PC-3 (cell line): ENCODE data around the gene AGO3. TPM values are rescaled to one million over a fixed set of nuclear protein-coding genes. Genes with fewer than 3 reads are reported as not detected.

Experiments used
- ATAC-seq: fragments of 200-7000 bp; cut with Tn5 transposase; 2 replicates; pipeline ENCODE4 v1.9.1; 2020; ENCODE audit warnings: mild to moderate bottlenecking, moderate library complexity
- BruUV-seq: library from RNA; stranded (reverse); fragments of 400-500 nt; replicated peaks from 2 replicates; lab custom pipeline; 2021; lab: Mats Ljungman, UMichigan
- CTCF ChIA-PET: fragments of 300-600 bp; sonication (Branson Sonifier 250); formaldehyde crosslinking; loops from one replicate; lab custom pipeline; 2022; ENCODE audit warnings: antibody characterized with exemption; lab: Charles Lee
- POLR2A ChIA-PET: fragments of 300-600 bp; sonication (Branson Sonifier 250); formaldehyde crosslinking; loops from one replicate; lab custom pipeline; 2022; ENCODE audit warnings: antibody characterized with exemption; ENCODE audit not compliant: unreplicated experiment; lab: Charles Lee
- DNase-seq: peaks from one replicate; pipeline ENCODE4 v3.0.0-alpha.2; 2015
- H2AFZ ChIP-seq: fragments of 300-600 bp; sonication (generic); 2 replicates; pipeline ENCODE4 v1.6.0; 2016; ENCODE audit warnings: antibody characterized with exemption, low read length
- H3F3A ChIP-seq: fragments of 300-600 bp; sonication (generic); one replicate; pipeline ENCODE4 v1.6.0; 2017; ENCODE audit warnings: antibody characterized with exemption, low read length, control low read depth, mild to moderate bottlenecking; ENCODE audit not compliant: unreplicated experiment
- H3K27ac ChIP-seq: fragments of 300-600 bp; sonication (generic); 2 replicates; pipeline ENCODE4 v1.5.1; 2016; ENCODE audit warnings: mild to moderate bottlenecking, low read length
- H3K27me3 ChIP-seq: fragments of 300-600 bp; sonication (generic); 2 replicates; pipeline ENCODE4 v1.6.1; 2016; ENCODE audit warnings: low read length, mixed read lengths
- H3K36me3 ChIP-seq: fragments of 300-600 bp; sonication (generic); 2 replicates; pipeline ENCODE4 v1.6.1; 2016; ENCODE audit warnings: low read depth, mixed run types, low read length, mixed read lengths
- H3K4me1 ChIP-seq: fragments of 300-600 bp; sonication (generic); 2 replicates; pipeline ENCODE4 v1.5.1; 2016; ENCODE audit warnings: low read length; ENCODE audit not compliant: insufficient read depth
- H3K4me2 ChIP-seq: fragments of 300-600 bp; sonication (generic); 2 replicates; pipeline ENCODE4 v1.6.0; 2016; ENCODE audit warnings: low read length
- H3K4me3 ChIP-seq: fragments of 300-600 bp; sonication (generic); 2 replicates; pipeline ENCODE4 v1.5.1; 2016; ENCODE audit warnings: mild to moderate bottlenecking, low read length, mixed read lengths
- H3K79me2 ChIP-seq: fragments of 300-600 bp; sonication (generic); 2 replicates; pipeline ENCODE4 v1.6.1; 2017; ENCODE audit warnings: low read length, mixed read lengths
- H3K9ac ChIP-seq: fragments of 300-600 bp; sonication (generic); 2 replicates; pipeline ENCODE4 v1.6.0; 2016; ENCODE audit warnings: mild to moderate bottlenecking, low read length
- H3K9me2 ChIP-seq: fragments of 300-600 bp; sonication (generic); replicated peaks from 2 replicates; pipeline ENCODE4 v1.6.1; 2016; ENCODE audit warnings: mixed run types, low read length, mixed read lengths
- H3K9me3 ChIP-seq: fragments of 300-600 bp; sonication (generic); 2 replicates; pipeline ENCODE4 v1.6.1; 2016; ENCODE audit warnings: low read length, mixed read lengths
- H4K20me1 ChIP-seq: fragments of 300-600 bp; sonication (generic); 2 replicates; pipeline ENCODE4 v1.6.1; 2016; ENCODE audit warnings: low read length, mixed read lengths
- CTCF ChIP-seq: fragments of 300-600 bp; sonication (generic); conservative IDR thresholded peaks from 2 replicates; pipeline ENCODE4 v1.5.1; 2017; ENCODE audit warnings: antibody characterized with exemption, low read depth, mild to moderate bottlenecking, low read length
- EZH2 ChIP-seq: fragments of 300-600 bp; sonication (generic); IDR thresholded peaks from one replicate; pipeline ENCODE4 v1.6.1; 2017; ENCODE audit warnings: antibody characterized with exemption, mild to moderate bottlenecking, low read length; ENCODE audit not compliant: unreplicated experiment
- EZH2phosphoT487 ChIP-seq: fragments of 300-600 bp; sonication (generic); IDR thresholded peaks from 2 replicates; pipeline ENCODE4 v1.6.1; 2018; ENCODE audit warnings: mild to moderate bottlenecking, antibody characterized with exemption, low read length, borderline replicate concordance
- intact Hi-C: fragments of 100-400 bp; cut with micrococcal nuclease; formaldehyde crosslinking; loops from 2 replicates; pipeline ENCODE4 v1.9.0; 2023
- total RNA-seq: library from RNA; depleted of rRNA; stranded (reverse); fragments of >200 nt; gene quantifications from 2 replicates; pipeline ENCODE4 v1.2.3, GENCODE V29; 2014

The AGO3 gene
- total RNA-seq, 1 experiment from 2014 or later: 17.7 TPM

GRCh38 chr1:36062315-36062714 lies 131.4 kb downstream of the AGO3 start:
- no peaks in the 10 kb centered on the region for H3K27me3 ChIP-seq
- no peak for DNase-seq
- H3K4me2 ChIP-seq: no peak overlapping the region
- H3K27ac ChIP-seq: no peak overlapping the region
- ChIA-PET POLR2A (no interaction called here), CTCF (no interaction called here)
- H3K4me3 ChIP-seq: no peak overlapping the region
- intact Hi-C loops: no loop called here
- H3K79me2 ChIP-seq: no peaks in the 10 kb centered on the region
- no peaks in the 10 kb centered on the region for H3F3A ChIP-seq
- no peaks in the 10 kb centered on the region for H3K36me3 ChIP-seq
- H3K9me2 ChIP-seq: no peaks in the 10 kb centered on the region
- no TSS peak for BruUV-seq
- no peaks in the 10 kb centered on the region for H4K20me1 ChIP-seq
- ATAC-seq: no peak
- H3K9ac ChIP-seq: no peak overlapping the region
- H3K9me3 ChIP-seq: no peaks in the 10 kb centered on the region
- no peak overlapping the region for H2AFZ ChIP-seq
- H3K4me1 ChIP-seq: no peaks in the 10 kb centered on the region
- TF ChIP-seq EZH2: no peak
- no peak for TF ChIP-seq EZH2phosphoT487
- TF ChIP-seq CTCF: no peak

- POLR2A ChIA-PET: no interaction called here
- Histone ChIP-seq H3K27me3 (no peaks in the 10 kb centered on the region), H3F3A (no peaks in the 10 kb centered on the region), H3K4me3 (no peak overlapping the region), H3K27ac (no peak overlapping the region), H3K9ac (no peak overlapping the region), H3K36me3 (no peaks in the 10 kb centered on the region), H3K4me1 (no peaks in the 10 kb centered on the region), H3K9me2 (no peaks in the 10 kb centered on the region), H3K9me3 (no peaks in the 10 kb centered on the region), H2AFZ (no peak overlapping the region), H4K20me1 (no peaks in the 10 kb centered on the region), H3K79me2 (no peaks in the 10 kb centered on the region), H3K4me2 (no peak overlapping the region)
- TF ChIP-seq EZH2phosphoT487 (no peak), CTCF (no peak), EZH2 (no peak)
- BruUV-seq: no TSS peak
- CTCF ChIA-PET: no interaction called here
- DNase-seq (no peak), ATAC-seq (no peak)
- intact Hi-C loops: no loop called here
Measured at GRCh38 chr1:36067871-36068270, 137.0 kb downstream of the AGO3 start.

- CTCF ChIA-PET: no interaction called here
- POLR2A ChIA-PET: no interaction called here
Measured at GRCh38 chr1:36068866-36069265, 138.0 kb downstream of the AGO3 start.

More at GRCh38 chr1:36068866-36069265, 138.0 kb downstream of the AGO3 start:
- Histone ChIP-seq H4K20me1 (no peaks in the 10 kb centered on the region), H3K27ac (no peak overlapping the region), H3K4me3 (no peak overlapping the region), H3K4me1 (no peaks in the 10 kb centered on the region), H2AFZ (no peak overlapping the region), H3K27me3 (no peaks in the 10 kb centered on the region), H3K9ac (no peak overlapping the region), H3F3A (no peaks in the 10 kb centered on the region), H3K79me2 (no peaks in the 10 kb centered on the region), H3K9me2 (no peaks in the 10 kb centered on the region), H3K36me3 (no peaks in the 10 kb centered on the region), H3K4me2 (no peak overlapping the region), H3K9me3 (no peaks in the 10 kb centered on the region)
- BruUV-seq: no TSS peak
- no peak for TF ChIP-seq EZH2
- TF ChIP-seq CTCF: no peak
- TF ChIP-seq EZH2phosphoT487: no peak
- DNase-seq (peak; percentile 29), ATAC-seq (no peak)
- intact Hi-C loops: no loop called here
